SU-DHL-6 (cell line): ENCODE measurements around the gene TTBK1.

ENCODE experiments used
- H2AFZ ChIP-seq: fragments of 200-600 bp; sonication (generic); 2 replicates; pipeline ENCODE4 v1.6.1; 2014; ENCODE audit warnings: low read depth, mild to moderate bottlenecking, moderate library complexity, mixed read lengths, antibody characterized with exemption, low read length; ENCODE audit not compliant: severe bottlenecking
- H3F3A ChIP-seq: fragments of 200-600 bp; shearing (Covaris generic); 2 replicates; pipeline ENCODE4 v1.6.0; 2016; ENCODE audit warnings: antibody characterized with exemption, mild to moderate bottlenecking; ENCODE audit not compliant: insufficient read depth
- H3K27ac ChIP-seq: fragments of 200-600 bp; sonication (generic); 2 replicates; pipeline ENCODE4 v1.5.1; 2016; ENCODE audit warnings: low read depth, mild to moderate bottlenecking, low read length, moderate library complexity, mixed read lengths
- H3K27me3 ChIP-seq: fragments of 200-600 bp; sonication (generic), shearing (Covaris generic); 2 replicates; pipeline ENCODE4 v1.6.0; 2014; ENCODE audit warnings: mild to moderate bottlenecking, low read length
- H3K36me3 ChIP-seq: fragments of 200-600 bp; sonication (generic); 2 replicates; pipeline ENCODE4 v1.6.1; 2014; ENCODE audit warnings: mild to moderate bottlenecking, low read length, mixed read lengths
- H3K4me2 ChIP-seq: fragments of 300-600, 200-600 bp; shearing (Covaris generic), sonication (generic); 2 replicates; pipeline ENCODE4 v1.6.0; 2014; ENCODE audit warnings: low read length, low read depth, mild to moderate bottlenecking; ENCODE audit not compliant: poor library complexity, severe bottlenecking
- H3K4me3 ChIP-seq: fragments of 200-600 bp; sonication (generic); 2 replicates; pipeline ENCODE4 v1.5.1; 2014; ENCODE audit warnings: antibody characterized with exemption, low read length, mild to moderate bottlenecking, mixed read lengths; ENCODE audit not compliant: insufficient read depth, poor library complexity, severe bottlenecking
- H3K79me2 ChIP-seq: fragments of 200-600 bp; sonication (generic); 2 replicates; pipeline ENCODE4 v1.6.1; 2014; ENCODE audit warnings: mild to moderate bottlenecking, low read length, moderate library complexity; ENCODE audit not compliant: insufficient read depth
- H3K9ac ChIP-seq: fragments of 200-600 bp; sonication (generic); 2 replicates; pipeline ENCODE4 v1.7.0; 2014; ENCODE audit warnings: mild to moderate bottlenecking, low read length
- H3K9me2 ChIP-seq: fragments of 200-600 bp; sonication (generic); replicated peaks from 2 replicates; pipeline ENCODE4 v1.6.1; 2014; ENCODE audit warnings: low read length; ENCODE audit not compliant: insufficient read depth
- H3K9me3 ChIP-seq: fragments of 200-600 bp; sonication (generic); 2 replicates; pipeline ENCODE4 v1.6.1; 2014; ENCODE audit warnings: low read length, mixed read lengths; ENCODE audit not compliant: insufficient read depth
- H4K20me1 ChIP-seq: fragments of 200-600 bp; sonication (generic); 2 replicates; pipeline ENCODE4 v1.6.1; 2014; ENCODE audit warnings: low read depth, mild to moderate bottlenecking, antibody characterized with exemption, low read length, moderate library complexity, mixed read lengths
- CTCF ChIP-seq: fragments of 200-600 bp; sonication (generic); IDR thresholded peaks from one replicate; pipeline ENCODE4 v1.5.1; 2017; ENCODE audit warnings: antibody characterized with exemption, mild to moderate bottlenecking, low read length, moderate library complexity; ENCODE audit not compliant: insufficient read depth, poor library complexity, severe bottlenecking
- EZH2phosphoT487 ChIP-seq: fragments of 200-600 bp; sonication (generic), shearing (Covaris generic); conservative IDR thresholded peaks from 2 replicates; pipeline ENCODE4 v1.6.1; 2018; ENCODE audit warnings: mild to moderate bottlenecking, antibody characterized with exemption, low read length, moderate library complexity, mixed read lengths

The TTBK1 gene

GRCh38 chr6:43276577-43277305, 33.5 kb downstream of the TTBK1 start:
- no peak overlapping the region for H3K9ac ChIP-seq
- no peaks in the 10 kb centered on the region for H3F3A ChIP-seq
- no peaks in the 10 kb centered on the region for H3K9me2 ChIP-seq
- no peaks in the 10 kb centered on the region for H3K9me3 ChIP-seq
- H4K20me1 ChIP-seq, result no peaks in the 10 kb centered on the region
- no peak for TF ChIP-seq EZH2phosphoT487
- no peak for TF ChIP-seq CTCF
- no peak overlapping the region for H3K4me3 ChIP-seq
- no peaks in the 10 kb centered on the region for H3K79me2 ChIP-seq
- no peak overlapping the region for H3K4me2 ChIP-seq
- H3K27ac ChIP-seq, result no peak overlapping the region
- H3K27me3 ChIP-seq, result no peaks in the 10 kb centered on the region
- no peak overlapping the region for H2AFZ ChIP-seq
- no peaks in the 10 kb centered on the region for H3K36me3 ChIP-seq

GRCh38 chr6:43277306-43277642, 34.0 kb downstream of the TTBK1 start:
- H3K27ac ChIP-seq, result no peak overlapping the region
- H2AFZ ChIP-seq, result no peak overlapping the region
- no peaks in the 10 kb centered on the region for H3K27me3 ChIP-seq
- no peaks in the 10 kb centered on the region for H3K79me2 ChIP-seq
- H3K9ac ChIP-seq, result no peak overlapping the region
- H3F3A ChIP-seq, result no peaks in the 10 kb centered on the region
- TF ChIP-seq EZH2phosphoT487 (no peak), CTCF (no peak)
- H3K9me2 ChIP-seq, result no peaks in the 10 kb centered on the region
- no peak overlapping the region for H3K4me3 ChIP-seq
- no peaks in the 10 kb centered on the region for H3K9me3 ChIP-seq
- H4K20me1 ChIP-seq, result no peaks in the 10 kb centered on the region
- H3K36me3 ChIP-seq, result no peaks in the 10 kb centered on the region
- no peak overlapping the region for H3K4me2 ChIP-seq

- no peaks in the 10 kb centered on the region for H3K79me2 ChIP-seq
- no peaks in the 10 kb centered on the region for H3K9me3 ChIP-seq
- no peaks in the 10 kb centered on the region for H3K27me3 ChIP-seq
- no peaks in the 10 kb centered on the region for H3K36me3 ChIP-seq
- H3K9ac ChIP-seq, result no peak overlapping the region
- TF ChIP-seq EZH2phosphoT487 (no peak), CTCF (no peak)
- no peak overlapping the region for H3K4me2 ChIP-seq
- no peak overlapping the region for H2AFZ ChIP-seq
- H4K20me1 ChIP-seq, result no peaks in the 10 kb centered on the region
- no peaks in the 10 kb centered on the region for H3K9me2 ChIP-seq
- H3F3A ChIP-seq, result no peaks in the 10 kb centered on the region
- no peak overlapping the region for H3K4me3 ChIP-seq
- H3K27ac ChIP-seq, result no peak overlapping the region
Measured at GRCh38 chr6:43277643-43278523, 34.6 kb downstream of the TTBK1 start.
